DMS114 treated with DMSO at 0.1 percent for 48 hours (cell line): ENCODE results near the gene LMAN1L.
"Not testable (repeated sequence)": the region's sequence is repeated elsewhere in the genome, so short reads cannot be mapped to it uniquely, and the experiment has no call there.

Experiments used
- DNase-seq: peaks from one replicate; lab custom pipeline; 2025; ENCODE audit not compliant: unreplicated experiment; lab: John Stamatoyannopoulos, UW

Gene LMAN1L

DNA sequence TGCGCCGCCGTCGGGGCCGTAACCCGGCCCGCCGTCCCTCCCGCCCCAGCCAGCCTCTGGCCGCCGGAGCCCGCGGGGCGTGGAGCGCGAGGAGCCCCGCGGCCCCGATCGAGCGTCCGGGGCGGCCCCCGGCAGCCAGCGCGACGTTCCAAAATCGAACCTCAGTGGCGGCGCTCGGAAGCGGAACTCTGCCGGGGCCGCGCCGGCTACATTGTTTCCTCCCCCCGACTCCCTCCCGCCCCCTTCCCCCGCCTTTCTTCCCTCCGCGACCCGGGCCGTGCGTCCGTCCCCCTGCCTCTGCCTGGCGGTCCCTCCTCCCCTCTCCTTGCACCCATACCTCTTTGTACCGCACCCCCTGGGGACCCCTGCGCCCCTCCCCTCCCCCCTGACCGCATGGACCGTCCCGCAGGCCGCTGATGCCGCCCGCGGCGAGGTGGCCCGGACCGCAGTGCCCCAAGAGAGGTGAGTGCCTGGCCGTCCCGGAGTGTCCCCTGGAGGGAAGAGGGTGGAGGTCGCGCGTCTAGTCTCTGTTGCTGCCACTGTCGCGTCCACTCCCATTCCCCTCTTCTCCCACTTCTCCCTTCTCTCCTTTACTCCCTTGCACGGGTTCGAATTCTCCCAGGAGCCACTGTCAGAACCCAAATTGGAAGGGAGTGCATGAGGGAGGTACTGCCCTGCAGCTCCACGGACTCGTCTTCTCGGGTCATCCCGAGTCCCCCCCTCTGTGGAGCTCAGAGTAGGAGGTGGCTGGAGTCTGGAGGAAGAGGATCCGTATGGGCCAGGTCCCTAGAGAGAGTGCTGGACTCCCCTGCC lies 30.2 kb upstream of the LMAN1L start:
- no peak for DNase-seq

DNA sequence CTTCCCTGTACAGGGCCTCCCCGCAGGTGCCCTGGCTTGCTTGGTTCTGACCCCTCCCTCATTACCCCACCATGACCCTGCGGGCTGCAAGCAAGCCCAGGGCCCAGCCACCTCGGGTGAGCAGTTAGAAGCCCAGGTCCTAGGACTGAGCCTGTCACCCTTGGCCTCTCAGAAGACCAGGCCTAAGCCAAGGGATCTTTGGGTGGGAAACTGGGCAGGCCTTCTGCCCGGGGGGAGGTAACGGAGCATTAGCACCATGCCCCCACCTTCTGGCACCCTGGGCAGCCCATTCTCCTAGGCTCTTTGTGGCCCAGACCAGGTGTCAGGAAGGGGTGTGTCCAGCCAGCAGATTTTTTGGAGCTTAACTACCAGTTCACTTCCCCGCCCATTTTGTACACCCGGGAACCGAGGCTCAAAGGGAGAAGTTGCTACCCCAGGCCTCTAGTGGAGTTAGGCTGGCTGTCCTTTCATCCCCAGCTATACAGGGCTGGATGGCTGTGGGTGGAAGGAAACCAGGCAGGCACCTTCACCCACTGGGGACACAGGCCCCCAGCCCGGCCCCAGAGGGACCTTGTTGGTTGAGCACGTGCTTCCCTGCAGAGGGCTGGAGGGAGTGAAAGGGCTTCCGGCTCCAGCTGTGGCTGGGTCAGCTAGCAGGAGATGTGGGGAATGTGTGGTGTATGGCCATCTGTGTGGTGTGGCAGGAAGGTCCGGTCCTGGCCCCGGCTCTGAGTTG lies 29.4 kb upstream of the LMAN1L start:
- no peak for DNase-seq

DNA sequence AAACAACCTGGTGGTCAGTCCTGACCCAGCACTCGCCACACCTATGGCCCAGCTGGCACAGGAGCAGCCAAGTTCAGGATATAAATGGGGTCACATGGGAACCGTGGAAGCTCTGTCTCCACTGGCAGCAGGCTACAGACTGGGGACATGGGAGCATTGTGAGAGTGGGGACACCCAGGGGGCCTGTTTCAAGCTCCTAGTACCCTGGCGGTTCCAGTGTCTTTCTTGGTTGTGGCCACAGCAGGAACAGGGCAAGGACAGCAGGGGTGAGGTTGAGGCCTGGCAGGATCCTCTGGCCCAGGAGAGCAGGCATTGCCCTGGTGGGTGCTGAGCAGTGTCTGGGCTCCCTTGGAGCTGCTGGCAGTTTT lies 28.8 kb upstream of the LMAN1L start:
- no peak for DNase-seq

DNA sequence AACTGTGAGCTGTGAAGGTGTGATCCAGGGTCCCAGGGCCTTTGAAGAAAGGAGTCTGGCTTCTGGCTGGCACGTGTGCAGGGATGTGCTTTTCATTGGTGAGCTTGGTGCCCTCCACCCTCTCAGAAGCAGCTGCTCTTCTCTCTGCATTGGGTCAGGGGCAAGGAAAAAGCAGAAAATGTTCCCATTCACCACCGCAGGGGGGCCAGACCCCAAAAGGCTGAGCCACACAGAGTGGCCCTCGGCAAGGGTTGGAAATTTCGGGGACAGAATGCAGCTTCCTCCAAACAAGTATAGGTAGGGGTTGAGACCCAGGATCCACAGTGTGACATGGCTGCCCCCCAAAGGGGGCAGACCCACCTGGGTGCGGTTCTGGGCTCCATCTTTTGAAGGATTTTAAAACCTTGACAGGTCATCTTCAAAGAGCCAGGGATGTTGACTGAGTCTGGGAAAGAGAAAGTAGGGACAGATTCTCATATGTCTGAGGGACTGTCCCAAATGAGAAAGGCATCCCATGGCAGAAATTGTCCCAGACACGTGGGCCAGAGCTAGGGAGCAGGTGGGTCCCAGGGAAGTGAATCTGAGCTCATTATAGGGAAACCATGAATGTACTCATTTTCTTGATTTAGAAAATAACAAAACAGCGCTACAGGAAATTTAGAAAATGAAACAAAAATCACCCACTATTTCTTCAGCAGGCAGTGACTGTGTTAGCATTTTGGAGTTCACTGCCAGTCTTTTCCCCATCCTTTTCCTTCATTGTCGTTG lies 28.0 kb upstream of the LMAN1L start:
- DNase-seq: no peak

DNA sequence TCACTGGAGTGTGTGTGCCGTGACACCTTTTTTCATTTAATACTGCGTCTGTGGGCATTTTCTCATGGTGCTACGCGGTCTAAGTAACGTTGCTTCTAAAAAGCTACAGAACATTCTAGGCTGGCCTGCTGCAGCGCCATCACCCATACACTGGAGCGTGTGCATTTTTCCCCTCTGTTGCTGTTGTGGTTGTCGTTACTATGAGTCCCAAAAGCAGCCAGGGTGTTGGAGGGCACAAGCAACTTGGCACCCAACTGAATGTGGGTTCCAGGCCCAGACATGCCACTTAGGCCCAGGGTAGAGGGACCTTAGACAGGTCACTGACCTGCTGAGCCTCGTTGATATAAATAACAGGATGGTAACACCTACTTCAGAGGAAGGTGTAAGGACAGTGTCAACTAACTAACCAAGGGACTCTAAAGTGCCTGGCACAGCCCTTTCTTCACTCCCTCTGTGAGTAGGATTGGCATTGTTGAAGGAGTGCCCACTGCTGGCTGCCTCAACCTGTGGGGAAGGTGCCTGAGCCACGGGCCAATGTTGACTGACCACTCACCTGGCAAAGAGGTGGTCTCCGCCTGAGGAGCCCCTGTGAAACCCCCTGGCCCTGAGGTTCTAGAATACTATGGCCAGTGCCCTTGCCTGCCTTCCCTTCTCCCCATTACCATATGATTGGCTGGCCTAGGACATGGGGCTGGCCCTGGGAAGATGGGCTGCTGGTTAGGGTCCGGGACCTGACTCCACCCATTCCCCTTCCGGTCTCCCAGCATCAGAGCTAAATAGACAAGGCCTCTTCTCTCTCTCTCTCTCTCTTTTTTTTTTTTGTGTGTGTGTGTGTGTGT lies 27.2 kb upstream of the LMAN1L start:
- no peak for DNase-seq

DNA sequence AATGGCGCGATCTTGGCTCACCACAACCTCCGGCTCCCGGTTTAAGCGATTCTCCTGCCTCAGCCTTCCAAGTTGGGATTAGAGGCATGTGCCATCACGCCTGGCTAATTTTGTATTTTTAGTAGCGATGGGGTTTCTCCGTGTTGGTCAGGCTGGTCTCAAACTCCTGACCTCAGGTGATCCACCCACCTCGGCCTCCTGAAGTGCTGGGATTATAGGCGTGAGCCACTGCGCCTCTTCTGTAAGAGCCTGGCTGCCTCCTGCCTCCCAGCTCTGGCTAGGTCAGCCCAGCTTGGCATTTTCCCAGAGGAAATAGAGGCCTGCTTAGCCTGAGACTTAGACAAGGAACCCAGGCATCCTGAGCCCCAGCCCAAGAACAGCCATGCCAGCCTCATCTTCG lies 26.6 kb upstream of the LMAN1L start:
- not testable (repeated sequence) for DNase-seq

DNA sequence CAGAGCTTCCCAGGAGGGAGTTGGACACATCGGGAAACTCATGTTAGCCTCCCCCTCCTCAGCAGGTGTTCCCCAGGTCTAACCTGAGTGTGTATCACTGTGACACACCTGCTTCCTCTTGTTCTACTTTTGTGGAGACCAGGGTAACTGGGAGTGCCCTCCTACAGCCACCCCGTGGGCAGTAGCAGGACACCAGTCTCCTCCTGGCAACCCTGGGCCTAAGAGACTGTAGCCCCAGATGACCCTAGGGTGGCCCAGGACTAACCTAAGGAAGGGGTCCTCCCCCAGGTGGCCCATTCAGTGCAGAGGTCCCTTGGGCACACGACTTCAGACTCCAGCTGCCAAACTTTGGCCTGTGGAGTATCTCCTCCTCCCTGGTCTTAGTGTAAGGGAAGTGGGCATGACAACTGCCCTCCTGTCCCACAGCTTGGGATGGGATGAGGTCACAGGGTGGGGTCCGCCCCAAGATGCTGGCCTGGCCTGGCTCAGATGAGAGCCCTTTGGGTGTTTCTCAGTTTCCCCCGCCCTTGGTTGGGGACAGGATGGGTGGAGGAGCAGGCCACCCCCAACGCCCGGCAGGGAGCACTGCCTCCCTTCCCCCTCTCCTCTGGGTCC lies 26.0 kb upstream of the LMAN1L start:
- DNase-seq: no peak

DNA sequence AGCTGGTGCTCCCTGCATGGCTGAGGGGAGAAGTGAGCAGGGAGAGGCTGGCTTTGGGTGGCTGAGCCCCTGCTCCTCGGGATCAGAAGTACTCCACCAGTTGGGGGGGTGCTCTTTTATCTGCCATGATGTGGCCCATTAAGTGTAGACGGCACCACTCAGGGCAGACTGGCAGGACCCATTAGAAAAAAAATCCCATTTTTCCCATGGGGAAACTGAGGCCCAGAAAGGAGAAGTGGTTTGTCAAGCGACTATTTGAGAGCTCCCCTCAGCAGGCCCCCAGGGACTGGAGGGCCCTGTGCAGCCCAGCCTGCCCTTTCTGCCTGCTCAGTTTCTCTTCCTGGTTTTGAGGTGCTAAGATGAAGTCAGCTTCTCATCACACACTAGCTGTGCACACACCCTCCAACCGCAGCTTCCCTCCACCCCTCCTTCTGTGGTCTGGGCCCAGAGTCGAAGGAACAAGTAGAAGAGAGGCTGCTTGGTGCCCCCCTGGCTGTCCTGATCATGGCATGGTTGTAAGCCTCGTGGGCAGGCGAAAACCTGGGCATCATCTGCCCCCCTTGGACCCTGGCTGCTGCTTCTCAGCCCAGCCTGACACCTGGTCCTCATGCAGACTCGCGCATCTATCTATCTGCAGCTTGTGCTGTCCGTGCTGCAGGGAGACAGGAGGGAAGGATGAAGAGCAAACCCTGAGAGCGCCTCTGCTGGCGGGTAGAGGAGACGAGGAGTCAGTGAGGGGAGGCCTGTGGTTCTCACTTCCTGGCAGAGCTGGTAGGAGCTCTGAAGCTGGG lies 25.2 kb upstream of the LMAN1L start:
- DNase-seq: peak; percentile 65

DNA sequence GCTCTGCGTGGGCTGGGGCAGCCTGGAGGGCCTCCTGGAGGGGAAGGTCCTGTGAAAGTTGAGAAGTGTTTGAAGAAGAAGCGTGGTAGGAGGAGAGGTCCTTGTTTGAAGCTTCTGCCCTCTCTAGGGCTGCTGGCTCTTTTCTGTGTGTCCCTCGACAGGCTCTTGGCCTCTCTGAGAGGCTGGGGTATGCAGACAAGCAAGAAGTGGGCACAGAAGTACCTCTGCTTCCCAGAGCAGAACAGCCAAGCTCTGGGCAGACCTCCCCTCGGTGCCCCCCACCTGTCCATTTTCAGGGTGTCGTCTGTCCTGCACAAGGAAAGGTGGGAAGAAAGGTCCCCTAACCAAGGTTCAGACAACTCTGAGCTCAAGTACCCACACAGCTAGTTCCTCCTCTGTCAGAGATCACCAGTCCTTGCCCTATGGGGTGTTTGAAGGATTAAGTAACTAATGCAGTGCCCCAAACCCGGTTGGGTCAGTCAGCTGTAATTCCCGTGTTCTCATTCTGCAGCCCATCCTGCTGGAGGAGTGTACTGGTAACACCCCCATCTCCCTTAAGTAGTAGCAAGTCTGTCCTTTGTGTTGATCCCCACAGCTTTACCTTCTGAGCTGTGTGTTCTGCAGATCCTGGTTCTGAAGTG lies 24.5 kb upstream of the LMAN1L start:
- DNase-seq: no peak

DNA sequence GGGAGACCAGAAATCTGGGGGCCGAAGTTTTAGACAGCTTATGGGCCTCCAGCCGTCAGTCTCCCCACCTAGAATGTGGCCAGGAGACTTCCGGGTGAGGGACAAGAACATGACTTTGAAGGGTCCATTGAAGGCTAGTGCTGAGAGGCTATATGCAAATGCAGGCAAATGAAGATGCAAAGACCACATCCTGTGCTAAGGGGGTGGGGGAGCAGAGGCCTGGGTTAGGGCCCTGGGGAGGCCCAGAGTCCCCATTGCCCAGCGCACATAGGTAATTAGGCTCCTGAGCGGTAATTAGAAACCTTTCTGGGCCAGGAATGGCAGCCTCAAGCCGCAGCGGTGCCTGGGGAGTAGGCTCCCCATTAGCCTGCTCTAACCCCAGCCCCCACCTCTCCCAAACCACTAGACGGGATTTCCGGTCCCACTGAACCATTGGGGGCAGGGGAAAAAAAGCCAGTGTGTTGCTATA lies 23.9 kb upstream of the LMAN1L start:
- no peak for DNase-seq

DNA sequence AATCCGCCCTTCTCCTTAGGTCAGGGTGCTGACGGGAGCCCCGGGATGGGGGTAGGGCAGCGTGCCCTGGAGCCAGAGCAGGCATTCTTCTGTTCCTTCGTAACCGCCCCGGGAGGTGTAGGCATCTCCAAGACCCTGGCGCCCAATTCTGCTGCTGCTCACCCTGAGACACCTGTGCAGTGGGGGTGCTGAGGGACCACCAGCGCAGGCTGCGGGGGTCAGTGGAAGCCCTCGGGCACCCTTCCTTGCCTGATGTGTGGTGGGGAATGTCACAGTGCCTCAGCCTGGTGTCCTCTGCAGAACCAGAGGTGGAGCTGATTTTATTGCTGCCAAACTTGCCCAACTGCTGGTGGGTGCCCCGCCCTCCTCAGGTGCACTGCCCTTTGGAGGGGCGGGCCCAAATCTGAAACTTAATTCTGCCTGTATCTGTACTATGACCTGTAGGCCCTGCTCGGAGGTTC lies 23.4 kb upstream of the LMAN1L start:
- no peak for DNase-seq

DNA sequence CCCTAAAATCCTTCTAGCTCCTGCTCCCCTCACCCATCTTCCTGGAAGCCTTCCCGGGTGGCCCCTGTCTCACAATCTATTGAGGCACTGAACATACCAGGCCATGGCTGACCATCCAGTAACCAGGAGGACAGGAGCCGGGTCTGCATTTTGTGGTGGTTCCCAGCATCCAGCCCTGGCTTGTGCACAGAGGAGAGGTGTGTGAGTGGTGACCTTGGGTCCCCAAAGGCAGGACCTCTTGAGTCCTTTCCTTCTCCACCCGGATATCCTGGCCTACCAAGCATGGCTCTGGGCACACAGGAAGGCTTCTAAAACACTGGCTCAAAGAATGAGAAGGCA lies 22.9 kb upstream of the LMAN1L start:
- no peak for DNase-seq

DNA sequence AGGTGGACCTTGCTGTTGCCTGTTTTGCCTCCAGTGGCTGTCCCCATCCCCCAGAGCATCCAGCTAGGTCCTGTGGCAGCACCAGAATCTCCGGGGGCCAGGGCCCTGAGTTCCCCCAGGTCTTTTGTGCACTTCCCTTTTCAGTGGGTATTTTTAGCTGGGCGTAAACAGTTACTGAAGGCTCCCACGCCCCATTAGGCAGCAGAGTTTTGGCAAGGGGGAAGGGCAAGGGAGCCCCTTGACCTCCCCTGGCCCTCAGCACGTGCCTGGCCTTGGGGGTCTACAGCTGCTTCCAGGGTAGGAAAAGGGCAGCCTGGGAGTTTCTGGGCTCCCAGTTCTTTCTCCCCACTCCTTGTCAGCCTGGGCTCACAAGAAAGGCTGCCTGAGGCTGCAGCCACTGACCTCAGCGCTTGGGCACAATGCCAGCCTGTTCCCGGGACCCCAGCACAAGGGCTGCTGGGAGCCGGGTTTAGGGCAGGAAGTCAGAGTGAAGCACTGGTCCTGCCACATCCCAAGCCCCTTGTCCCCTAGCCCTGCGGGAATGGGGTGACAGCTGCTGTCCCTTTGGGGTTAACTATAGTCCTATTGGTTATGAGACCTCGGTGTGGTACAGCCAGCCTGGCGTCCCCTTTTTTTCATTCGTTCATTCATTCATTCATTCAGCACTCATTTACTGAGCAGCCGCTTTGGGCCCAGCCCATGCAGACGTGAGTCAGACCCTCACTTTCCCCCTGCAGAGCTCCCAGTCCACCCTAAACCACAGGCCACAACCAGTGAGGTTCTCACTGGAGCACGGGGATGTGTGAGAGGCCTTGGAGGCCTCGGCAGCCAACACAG lies 22.3 kb upstream of the LMAN1L start:
- no peak for DNase-seq

DNA sequence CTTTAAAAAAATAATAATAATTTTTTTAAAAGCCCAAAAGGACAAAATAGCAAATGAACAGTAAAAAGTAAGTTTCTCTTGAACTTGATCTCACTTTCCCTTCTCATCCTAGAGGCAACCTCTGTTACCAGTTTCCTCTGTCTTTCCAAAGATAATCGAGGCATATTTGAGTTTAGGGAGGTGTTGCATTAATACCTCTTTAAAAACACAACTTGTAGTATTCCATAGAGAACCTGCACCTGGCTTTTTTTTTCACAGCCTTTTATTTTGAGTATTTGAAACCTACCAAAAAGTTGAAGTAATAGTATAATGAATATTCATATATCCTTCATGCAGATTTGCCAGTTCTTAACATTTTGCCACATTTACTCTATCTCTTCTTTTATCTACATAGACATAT lies 21.6 kb upstream of the LMAN1L start:
- DNase-seq: no peak

DNA sequence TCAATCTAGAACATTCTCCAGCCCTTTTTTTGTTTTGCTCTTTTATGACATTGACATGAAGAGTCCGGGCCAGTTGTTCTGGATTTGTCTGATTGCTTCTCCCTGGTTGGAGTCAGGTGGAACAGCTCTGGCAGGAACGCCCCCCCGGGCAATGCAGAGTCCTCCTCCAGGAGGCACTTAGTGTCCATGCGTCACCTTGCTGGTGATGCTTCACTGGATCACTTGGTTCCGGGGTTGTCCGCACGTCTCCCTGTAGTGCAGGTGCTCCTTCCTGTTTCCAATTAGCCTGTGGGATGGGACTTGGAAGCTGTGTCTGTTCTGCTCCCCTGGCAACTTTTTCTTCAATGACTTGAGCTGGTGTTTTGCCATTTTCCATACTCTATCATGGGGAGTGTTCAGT lies 21.0 kb upstream of the LMAN1L start:
- DNase-seq: no peak

DNA sequence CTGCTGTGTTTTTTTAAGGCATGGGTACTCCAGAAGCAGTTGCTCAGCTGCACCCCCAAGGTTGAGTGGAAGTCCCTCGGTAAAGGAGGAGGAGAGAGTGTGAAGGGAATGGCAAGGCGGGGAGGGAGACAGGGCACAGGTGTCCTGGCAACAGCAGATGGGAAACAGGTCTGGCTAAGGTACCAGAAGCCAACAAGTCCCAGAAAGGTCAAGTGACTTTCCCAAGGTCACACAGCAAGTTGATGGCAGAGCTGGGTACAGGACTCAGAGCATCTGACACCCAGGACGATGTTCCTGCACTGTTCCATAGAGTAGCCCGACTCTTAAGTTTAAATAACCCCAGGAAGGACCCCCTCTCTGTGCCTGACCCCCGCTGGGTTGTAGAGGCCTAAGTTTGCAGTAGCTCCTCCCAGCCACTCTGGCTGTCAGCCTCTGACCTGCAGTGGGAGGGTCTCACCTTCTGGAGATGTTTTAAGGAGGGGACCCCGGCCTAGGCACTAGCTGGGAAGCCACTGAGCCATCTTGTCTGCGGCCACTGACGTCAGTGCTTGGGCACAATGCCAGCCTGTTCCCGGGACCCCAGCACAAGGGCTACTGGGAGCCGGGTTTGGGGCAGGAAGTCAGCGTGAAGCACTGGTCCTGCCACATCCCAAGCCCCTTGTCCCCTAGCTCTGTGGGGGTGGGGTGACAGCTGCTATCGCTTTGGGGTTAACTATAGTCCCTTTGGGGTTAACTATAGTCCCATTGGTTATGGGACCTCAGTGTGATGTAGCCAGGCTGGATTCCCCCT lies 20.2 kb upstream of the LMAN1L start:
- DNase-seq: no peak
